ENCODE results near the gene MPZL2. TPM values are rescaled to one million over a fixed set of nuclear protein-coding genes. Genes with fewer than 3 reads are reported as not detected.

MPZL2 gene
- polyA plus RNA-seq, 1 of the 3 experiments (the other 2 are of a cell fraction) = 6.2 TPM

DNA sequence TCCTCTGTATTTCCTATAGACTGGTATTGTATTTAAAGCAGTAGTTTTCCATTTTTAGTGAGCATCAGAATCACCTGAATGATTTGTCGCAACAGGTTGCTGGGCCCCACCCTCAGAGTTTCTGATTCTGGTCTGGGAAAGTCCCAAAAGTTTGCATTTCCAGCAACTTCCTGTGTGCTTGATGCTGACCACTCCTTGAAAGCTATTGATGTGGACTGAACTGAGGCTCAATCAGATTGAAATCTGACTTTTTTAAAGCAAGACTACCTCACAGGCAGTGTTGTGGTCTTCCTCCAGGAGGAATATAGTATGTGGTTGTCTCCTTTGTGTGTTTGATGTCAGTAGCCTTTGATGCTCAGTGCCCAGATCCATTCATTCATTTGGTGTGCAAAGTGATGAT lies 17.2 kb upstream of the MPZL2 start (continued):
- TF ChIP-seq, protein P1, sequence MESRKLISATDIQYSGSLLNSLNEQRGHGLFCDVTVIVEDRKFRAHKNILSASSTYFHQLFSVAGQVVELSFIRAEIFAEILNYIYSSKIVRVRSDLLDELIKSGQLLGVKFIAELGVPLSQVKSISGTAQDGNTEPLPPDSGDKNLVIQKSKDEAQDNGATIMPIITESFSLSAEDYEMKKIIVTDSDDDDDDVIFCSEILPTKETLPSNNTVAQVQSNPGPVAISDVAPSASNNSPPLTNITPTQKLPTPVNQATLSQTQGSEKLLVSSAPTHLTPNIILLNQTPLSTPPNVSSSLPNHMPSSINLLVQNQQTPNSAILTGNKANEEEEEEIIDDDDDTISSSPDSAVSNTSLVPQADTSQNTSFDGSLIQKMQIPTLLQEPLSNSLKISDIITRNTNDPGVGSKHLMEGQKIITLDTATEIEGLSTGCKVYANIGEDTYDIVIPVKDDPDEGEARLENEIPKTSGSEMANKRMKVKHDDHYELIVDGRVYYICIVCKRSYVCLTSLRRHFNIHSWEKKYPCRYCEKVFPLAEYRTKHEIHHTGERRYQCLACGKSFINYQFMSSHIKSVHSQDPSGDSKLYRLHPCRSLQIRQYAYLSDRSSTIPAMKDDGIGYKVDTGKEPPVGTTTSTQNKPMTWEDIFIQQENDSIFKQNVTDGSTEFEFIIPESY (IDR thresholded peaks at IDR 0.05; ENCODE audit: borderline replicate concordance, low read depth) = no peak
- TF ChIP-seq FOXJ3 (CRISPR knock-in tag; IDR thresholded peaks at IDR 0.05) (no peak), SIN3A (IDR thresholded peaks at IDR 0.05; ENCODE audit: borderline replicate concordance, low read depth, low read length) (no peak), NRF1 (IDR thresholded peaks at IDR 0.05; ENCODE audit: low read depth, low read length) (no peak), GABPA (IDR thresholded peaks at IDR 0.05; ENCODE audit: low read depth) (no peak), TCF12 (IDR thresholded peaks at IDR 0.05) (no peak), ELF1 (IDR thresholded peaks at IDR 0.05) (no peak), NFIC (IDR thresholded peaks at IDR 0.05; ENCODE audit: borderline replicate concordance) (no peak)
- TF ChIP-seq, protein P2, sequence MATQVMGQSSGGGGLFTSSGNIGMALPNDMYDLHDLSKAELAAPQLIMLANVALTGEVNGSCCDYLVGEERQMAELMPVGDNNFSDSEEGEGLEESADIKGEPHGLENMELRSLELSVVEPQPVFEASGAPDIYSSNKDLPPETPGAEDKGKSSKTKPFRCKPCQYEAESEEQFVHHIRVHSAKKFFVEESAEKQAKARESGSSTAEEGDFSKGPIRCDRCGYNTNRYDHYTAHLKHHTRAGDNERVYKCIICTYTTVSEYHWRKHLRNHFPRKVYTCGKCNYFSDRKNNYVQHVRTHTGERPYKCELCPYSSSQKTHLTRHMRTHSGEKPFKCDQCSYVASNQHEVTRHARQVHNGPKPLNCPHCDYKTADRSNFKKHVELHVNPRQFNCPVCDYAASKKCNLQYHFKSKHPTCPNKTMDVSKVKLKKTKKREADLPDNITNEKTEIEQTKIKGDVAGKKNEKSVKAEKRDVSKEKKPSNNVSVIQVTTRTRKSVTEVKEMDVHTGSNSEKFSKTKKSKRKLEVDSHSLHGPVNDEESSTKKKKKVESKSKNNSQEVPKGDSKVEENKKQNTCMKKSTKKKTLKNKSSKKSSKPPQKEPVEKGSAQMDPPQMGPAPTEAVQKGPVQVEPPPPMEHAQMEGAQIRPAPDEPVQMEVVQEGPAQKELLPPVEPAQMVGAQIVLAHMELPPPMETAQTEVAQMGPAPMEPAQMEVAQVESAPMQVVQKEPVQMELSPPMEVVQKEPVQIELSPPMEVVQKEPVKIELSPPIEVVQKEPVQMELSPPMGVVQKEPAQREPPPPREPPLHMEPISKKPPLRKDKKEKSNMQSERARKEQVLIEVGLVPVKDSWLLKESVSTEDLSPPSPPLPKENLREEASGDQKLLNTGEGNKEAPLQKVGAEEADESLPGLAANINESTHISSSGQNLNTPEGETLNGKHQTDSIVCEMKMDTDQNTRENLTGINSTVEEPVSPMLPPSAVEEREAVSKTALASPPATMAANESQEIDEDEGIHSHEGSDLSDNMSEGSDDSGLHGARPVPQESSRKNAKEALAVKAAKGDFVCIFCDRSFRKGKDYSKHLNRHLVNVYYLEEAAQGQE (IDR thresholded peaks at IDR 0.05; ENCODE audit: low read depth, low read length) = no peak

DNA sequence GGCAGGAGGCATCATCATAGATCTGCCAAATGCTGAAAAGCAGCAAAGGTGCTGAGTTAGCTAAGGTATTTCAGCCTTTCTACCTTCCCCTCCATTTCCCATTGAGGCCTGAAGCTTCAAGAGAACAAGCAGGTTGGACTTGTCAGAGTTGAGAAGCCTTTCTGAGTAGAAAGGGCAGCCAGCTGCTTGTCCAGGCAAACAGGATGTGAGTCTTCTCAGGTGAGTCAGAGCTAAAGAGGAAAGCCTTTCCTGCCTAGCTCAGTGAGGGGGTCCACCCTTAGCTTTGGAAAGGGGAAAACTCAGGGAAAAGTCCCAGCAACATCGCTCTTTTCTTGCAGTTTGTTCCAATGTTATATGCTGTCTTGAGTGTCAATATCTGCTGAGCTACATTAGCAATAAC lies 13.2 kb upstream of the MPZL2 start:
- 7% methylated on average over 1 of the region's 1 CpG for WGBS (ENCODE audit: low lambda C conversion rate)

More for the DNA sequence above, 13.2 kb upstream of the MPZL2 start:
- POLR2A ChIA-PET = interaction anchor here (0.6 kb wide), 1 partner anchor 62 kb away, joined by 3 read pairs; no protein-coding TSS in a partner anchor
- H3K9me3 ChIP-seq = no peaks in the 10 kb centered on the region
- no peak overlapping the region; the same call in 1 of the 2 replicates for H3K9ac ChIP-seq
- no peak for TF ChIP-seq MXI1 (IDR thresholded peaks at IDR 0.05; ENCODE audit: low read depth, low read length)
- peak; percentile 20; the same call in 1 of the 2 replicates for TF ChIP-seq FOSL2 (IDR thresholded peaks at IDR 0.05; ENCODE audit: borderline replicate concordance, low read depth)
- no peak overlapping the region for H2AFZ ChIP-seq (ENCODE audit: low read depth)
- H3K27ac ChIP-seq (ENCODE audit: low read depth in 2 of 2, low read length in 1 of 2) = no peak overlapping the region; a peak in 1 of 4 replicates
- H3K27me3 ChIP-seq (ENCODE audit: insufficient read depth) = no peaks in the 10 kb centered on the region
- CTCF ChIA-PET = interaction anchor here (1.1 kb wide), 1 partner anchor 34 kb away, joined by 4 read pairs; no protein-coding TSS in a partner anchor
- H4K20me1 ChIP-seq (ENCODE audit: insufficient read depth) = no peaks in the 10 kb centered on the region
- H3K9me2 ChIP-seq = no peaks in the 10 kb centered on the region
- H3K4me1 ChIP-seq (ENCODE audit: control insufficient read depth in 1 of 2, insufficient read depth in 2 of 2, low read depth in 1 of 2, low read length in 1 of 2) = peaks cover 0 to 3% of the 10 kb centered on the region in 2 experiments; a peak in 1 of 4 replicates
- no peaks in the 10 kb centered on the region for H3F3A ChIP-seq (replicated peaks; ENCODE audit: insufficient read depth)
- H3K4me2 ChIP-seq = peak overlapping the region; percentile 13; the same call in 1 of the 2 replicates
- DNase-seq = no peak
- H3K79me2 ChIP-seq (ENCODE audit: insufficient read depth) = no peaks in the 10 kb centered on the region
- H3K36me3 ChIP-seq (replicated peaks in 1 of 2; ENCODE audit: control insufficient read depth in 1 of 2, insufficient read depth in 2 of 2, low read length in 1 of 2) = no peaks in the 10 kb centered on the region
- H3K4me3 ChIP-seq (ENCODE audit: low read depth in 2 of 2, low read length in 1 of 2) = no peak overlapping the region

Measured in SK-N-SH (cell line).